ENCODE data around the gene DLX4.

Gene DLX4

GRCh38 chr17:49968405-49969133 lies 421 bp upstream of the DLX4 start:
- peak; percentile 48 to 63 (median 57) for DNase-seq (ENCODE audit: low read depth in 2 of 3, low spot score in 1 of 3)

- DNase-seq (ENCODE audit: low read depth in 2 of 3, low spot score in 1 of 3), result no peak
Measured at GRCh38 chr17:49969795-49970389, 902 bp downstream of the DLX4 start.

DNA sequence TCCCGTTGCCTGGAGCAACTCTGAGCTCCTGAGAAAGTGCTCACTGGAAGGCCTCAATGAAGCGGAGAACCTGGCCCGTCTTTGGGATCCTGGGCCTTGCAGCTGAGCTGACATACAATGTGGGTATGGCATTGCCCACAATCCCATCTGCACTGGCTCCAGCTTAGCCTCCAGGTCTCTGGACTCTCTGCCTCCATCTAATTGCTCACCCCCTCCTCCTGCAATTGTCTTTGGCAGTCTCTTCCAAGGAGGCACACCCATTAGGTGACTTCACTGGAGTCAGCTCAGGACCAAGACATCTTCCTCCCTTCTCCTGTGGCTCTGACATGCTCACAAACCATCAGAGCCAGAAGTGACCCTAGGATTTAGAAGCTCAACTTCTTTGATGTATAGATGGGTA lies 1.5 kb downstream of the DLX4 start:
- DNase-seq (ENCODE audit: low read depth in 2 of 3, low spot score in 1 of 3), result no peak

GRCh38 chr17:49971199-49971847 lies 2.3 kb downstream of the DLX4 start:
- no peak for DNase-seq (ENCODE audit: low read depth in 2 of 3, low spot score in 1 of 3)

DNA sequence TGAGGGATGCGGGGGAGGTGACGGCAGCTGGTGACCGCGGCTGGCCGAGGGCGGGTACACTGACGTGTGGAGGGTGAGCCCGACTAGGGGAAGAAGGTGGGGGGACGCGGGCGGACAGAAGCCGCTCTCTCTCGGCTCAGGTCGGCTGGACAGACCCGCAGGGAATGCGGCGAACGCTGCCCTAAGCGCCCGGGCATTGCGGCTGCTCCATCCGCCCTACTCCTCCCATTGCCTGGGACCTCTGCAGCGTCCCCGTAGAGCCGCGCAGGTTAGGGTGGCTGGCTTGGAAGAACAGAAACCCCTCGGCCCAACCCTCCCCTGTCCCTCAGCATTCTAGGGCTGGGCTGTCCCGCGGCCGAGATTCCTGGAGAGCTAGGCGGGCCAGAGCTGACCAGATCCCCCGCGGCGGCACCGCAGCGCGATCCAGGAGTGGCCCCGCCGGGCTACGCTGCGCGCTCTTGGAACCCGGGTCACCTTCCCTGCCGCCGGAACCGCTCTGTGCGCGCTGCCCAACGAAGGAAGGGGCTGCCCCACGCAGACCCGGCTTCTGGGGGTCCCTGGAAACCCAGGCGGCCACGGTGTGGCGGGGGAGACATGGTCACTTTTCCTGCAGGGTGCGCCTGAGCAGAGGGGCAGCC lies 3.0 kb downstream of the DLX4 start:
- no peak for DNase-seq (ENCODE audit: low read depth in 2 of 3, low spot score in 1 of 3)

DNA sequence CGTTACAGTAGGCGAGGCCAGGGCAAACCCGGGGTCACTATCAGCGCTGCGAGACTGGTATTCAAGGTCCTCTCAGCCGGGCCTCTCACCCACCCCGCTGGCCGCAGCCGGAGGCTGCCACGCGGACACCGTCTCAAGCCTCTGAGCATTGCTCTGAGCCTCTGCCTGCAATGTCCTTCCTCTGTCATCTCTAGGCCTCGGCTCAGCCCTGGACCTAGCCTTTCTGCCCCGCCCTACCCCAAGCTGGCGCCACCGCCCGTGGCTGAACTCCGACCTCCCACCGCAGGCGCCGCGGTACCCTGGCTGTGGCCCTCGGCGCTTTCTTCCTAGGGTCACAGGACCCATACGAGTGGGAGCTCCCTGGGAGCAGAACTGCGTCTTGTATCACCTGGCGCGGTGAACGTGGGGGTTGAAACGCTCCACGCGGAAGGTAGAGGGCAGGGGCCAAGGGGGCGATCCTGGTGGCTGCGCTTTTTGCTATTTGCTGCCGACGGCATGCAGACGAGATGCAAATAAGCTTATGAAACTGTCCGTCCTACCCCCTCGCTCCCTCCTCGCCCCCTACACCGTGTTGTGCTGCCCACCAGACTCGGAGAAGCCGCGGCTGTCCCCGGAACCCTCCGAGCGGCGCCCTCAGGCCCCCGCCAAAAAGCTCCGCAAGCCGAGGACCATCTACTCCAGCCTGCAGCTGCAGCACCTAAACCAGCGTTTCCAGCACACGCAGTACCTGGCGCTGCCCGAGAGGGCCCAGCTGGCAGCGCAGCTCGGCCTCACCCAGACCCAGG lies 3.7 kb downstream of the DLX4 start:
- DNase-seq (ENCODE audit: low read depth in 2 of 3, low spot score in 1 of 3), result no peak

DNA sequence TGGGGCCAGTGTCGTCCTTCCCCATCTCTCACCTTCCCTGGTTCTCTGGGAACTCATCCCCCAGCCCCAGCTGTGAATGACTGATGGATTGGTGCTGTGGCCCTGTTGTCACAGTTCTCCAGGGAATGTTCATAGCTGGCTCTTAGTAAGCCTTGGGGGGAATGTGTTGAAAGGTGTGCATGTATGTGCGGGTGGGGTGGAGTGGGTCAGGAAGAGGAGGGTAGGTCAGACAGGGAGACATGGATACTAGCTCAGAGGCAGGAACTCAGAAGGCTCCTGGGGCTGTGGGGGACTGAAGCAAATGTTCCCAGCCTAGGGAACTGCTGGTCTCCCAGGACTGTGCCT lies 4.3 kb downstream of the DLX4 start:
- DNase-seq (ENCODE audit: low read depth in 2 of 3, low spot score in 1 of 3), result no peak

DNA sequence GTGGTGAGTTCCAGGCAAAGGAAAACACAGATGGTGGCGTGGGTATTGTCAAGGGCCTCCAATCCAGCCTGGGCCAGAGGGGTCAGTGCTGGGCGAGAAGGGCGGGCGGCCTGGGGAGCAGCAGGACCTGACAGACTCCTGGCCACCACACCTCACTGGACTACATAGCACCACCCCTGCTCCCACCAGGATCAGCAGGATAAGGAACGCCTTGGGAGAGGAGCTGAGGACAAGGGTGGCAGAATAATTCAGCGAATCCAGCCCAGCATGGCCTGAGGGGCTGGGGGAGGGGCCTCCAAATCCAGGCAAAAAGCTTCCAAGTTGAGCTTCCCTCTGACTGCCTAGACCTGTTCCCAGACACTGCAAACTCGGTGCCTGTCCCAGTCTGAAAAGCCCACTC lies 6.5 kb downstream of the DLX4 start:
- no peak for DNase-seq (ENCODE audit: low read depth in 2 of 3, low spot score in 1 of 3)

- DNase-seq (ENCODE audit: low read depth in 2 of 3, low spot score in 1 of 3), result no peak
Measured at GRCh38 chr17:49976163-49976827, 7.3 kb downstream of the DLX4 start.

- no peak for DNase-seq (ENCODE audit: low read depth in 2 of 3, low spot score in 1 of 3)
Measured at GRCh38 chr17:49976828-49977202, 7.8 kb downstream of the DLX4 start.

GRCh38 chr17:49977463-49978389 lies 8.7 kb downstream of the DLX4 start:
- DNase-seq (ENCODE audit: low read depth in 2 of 3, low spot score in 1 of 3), result no peak

DNA sequence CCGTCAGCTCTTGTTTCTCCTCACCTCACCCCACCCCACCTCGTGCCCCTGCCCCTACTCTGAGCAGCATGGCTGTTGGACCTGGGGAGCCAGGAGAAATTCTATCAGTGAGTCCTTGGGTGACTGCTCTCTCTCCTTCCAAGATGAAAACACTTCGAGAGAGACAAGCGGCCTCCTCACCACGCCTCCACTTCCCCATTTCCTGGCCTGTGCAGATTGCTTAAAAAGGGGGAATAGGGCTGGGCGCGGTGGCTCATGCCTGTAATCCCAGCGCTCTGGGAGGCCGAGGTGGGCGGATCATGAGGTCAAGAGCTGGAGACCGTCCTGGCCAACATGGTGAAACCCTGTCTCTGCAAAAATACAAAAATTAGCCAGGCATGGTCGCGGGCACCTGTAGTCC lies 9.5 kb downstream of the DLX4 start:
- DNase-seq (ENCODE audit: low read depth in 2 of 3, low spot score in 1 of 3), result no peak

GRCh38 chr17:49979748-49980479 lies 10.9 kb downstream of the DLX4 start:
- no peak for DNase-seq (ENCODE audit: low read depth in 2 of 3, low spot score in 1 of 3)

GRCh38 chr17:49980703-49981197 lies 11.8 kb downstream of the DLX4 start:
- DNase-seq (ENCODE audit: low read depth in 2 of 3, low spot score in 1 of 3), result no peak

- DNase-seq (ENCODE audit: low read depth in 2 of 3, low spot score in 1 of 3), result no peak
Measured at GRCh38 chr17:49984283-49984682, 15.3 kb downstream of the DLX4 start.

DNA sequence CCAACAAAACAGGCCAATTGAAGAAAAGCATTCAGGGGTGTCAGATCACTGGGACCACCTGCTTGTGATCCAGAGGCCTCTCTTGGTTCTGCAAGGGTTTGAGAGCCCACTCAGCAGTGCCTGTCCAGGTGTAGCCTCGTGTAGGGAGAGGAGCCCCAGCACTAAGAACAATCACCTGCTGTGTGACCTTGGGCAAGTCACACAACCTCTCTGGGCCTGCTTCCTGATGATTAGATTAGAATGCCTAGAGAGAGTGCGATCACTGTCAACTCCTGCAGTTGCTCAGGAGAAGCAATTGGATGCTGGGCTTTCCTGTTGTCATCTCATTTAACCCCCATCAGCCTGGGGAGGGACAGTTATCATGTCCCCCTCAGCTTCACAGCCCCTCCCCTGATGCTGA lies 15.8 kb downstream of the DLX4 start:
- DNase-seq (ENCODE audit: low read depth in 2 of 3, low spot score in 1 of 3), result no peak

GRCh38 chr17:49985310-49985990 lies 16.5 kb downstream of the DLX4 start:
- no peak for DNase-seq (ENCODE audit: low read depth in 2 of 3, low spot score in 1 of 3)
